ENCODE results near the gene LYVE1. TPM values are rescaled to one million over a fixed set of nuclear protein-coding genes. Genes with fewer than 3 reads are reported as not detected.
"Not testable (repeated sequence)": the region's sequence is repeated elsewhere in the genome, so short reads cannot be mapped to it uniquely, and the experiment has no call there.

LYVE1 gene
- total RNA-seq, 1 donor from 2014 or later = not detected

DNA sequence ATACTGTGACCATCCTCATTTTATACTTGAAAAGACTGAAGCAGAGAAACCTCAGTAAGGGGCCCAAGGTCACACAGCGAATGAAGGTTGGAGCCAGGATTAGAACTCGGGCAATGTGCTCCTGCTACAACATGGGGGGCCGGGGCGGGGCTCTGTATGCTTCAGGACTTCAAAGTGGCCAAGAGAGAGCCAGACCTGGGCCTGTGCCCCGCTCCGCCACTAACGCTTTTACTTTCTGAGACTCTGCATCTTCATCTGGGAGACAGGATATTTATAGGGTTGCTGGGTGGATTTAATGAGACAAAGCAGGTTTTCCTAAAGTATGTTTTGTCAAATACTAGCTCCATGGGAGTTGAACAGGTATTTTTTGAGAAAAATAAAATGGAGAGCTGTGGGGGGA is 33.9 kb upstream of the LYVE1 start:
- no peak for DNase-seq (ENCODE audit: low spot score)
- H3K27ac Mint-ChIP-seq = no peak overlapping the region
- peaks cover 20% of the 10 kb centered on the region for H3K4me1 Mint-ChIP-seq (ENCODE audit: low read depth)
- H3K9me3 Mint-ChIP-seq = no peaks in the 10 kb centered on the region
- H3K4me3 Mint-ChIP-seq = no peak overlapping the region
- H3K36me3 Mint-ChIP-seq (ENCODE audit: low read depth) = no peaks in the 10 kb centered on the region
- peaks cover 8% of the 10 kb centered on the region for H3K27me3 Mint-ChIP-seq (ENCODE audit: insufficient read depth)
- intact Hi-C loops (cut with micrococcal nuclease) = no loop called here

DNA sequence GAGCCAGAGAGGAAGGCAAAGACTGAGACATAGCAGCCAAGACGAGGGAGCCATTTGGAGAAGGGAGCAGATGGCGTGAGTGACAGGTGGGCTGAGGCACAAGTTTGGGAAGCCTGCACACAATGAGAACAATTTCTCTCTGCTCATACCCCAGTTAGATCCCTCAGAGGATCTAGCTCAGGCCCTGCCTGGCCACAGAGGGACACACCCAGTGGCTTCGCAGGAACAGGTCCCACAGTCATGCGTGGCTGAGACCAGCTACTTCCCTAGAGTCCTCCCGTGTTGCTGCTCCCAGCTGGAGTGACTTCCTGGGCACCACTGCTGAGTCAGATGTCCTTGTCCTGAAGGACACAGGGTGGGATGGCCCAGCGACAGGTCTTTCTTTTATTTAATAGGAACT is 33.4 kb upstream of the LYVE1 start:
- H3K4me3 Mint-ChIP-seq = no peak overlapping the region
- DNase-seq (ENCODE audit: low spot score) = no peak
- intact Hi-C loops (cut with micrococcal nuclease) = no loop called here
- H3K4me1 Mint-ChIP-seq (ENCODE audit: low read depth) = peaks cover 19% of the 10 kb centered on the region
- no peak overlapping the region for H3K27ac Mint-ChIP-seq
- H3K9me3 Mint-ChIP-seq = no peaks in the 10 kb centered on the region
- H3K36me3 Mint-ChIP-seq (ENCODE audit: low read depth) = no peaks in the 10 kb centered on the region
- peaks cover 8% of the 10 kb centered on the region for H3K27me3 Mint-ChIP-seq (ENCODE audit: insufficient read depth)

DNA sequence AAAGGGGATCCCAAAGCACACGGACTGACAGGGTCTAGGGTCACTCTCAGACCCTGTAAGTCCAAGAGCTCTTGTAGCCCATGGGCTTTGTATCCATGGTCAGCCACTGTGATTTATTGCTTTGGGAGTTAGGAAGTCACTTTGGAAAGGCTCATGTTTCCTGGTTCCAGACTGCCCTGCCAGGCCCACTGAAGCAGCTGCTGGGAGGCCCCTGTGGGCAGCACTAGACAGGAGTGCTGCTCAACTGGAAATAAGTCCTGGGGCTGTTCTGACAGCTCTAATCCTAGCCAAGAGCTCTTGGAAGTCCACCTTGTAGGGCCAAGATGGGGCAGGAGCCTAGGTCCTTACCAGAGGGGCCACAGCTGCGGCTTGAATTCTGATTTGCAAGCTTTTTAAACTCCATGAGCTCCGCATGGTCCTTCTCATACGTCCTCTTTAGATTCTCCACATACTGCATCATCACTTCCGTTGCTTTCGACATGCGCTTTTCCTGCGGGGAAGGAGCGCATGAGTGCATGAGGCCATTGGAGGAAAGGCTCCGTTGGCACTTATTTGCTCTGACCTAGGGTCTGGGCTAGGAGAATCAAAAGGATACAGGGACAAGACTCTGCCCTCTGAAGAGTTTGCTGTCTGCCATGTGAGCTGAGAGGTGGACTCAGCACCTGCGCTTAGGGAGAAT is 32.2 kb upstream of the LYVE1 start:
- Mint-ChIP-seq H3K36me3 (ENCODE audit: low read depth) (no peaks in the 10 kb centered on the region), H3K27me3 (ENCODE audit: insufficient read depth) (peaks cover 8% of the 10 kb centered on the region), H3K4me3 (no peak overlapping the region), H3K4me1 (ENCODE audit: low read depth) (peaks cover 8% of the 10 kb centered on the region), H3K9me3 (no peaks in the 10 kb centered on the region), H3K27ac (no peak overlapping the region)
- intact Hi-C loops (cut with micrococcal nuclease) = no loop called here
- no peak for DNase-seq (ENCODE audit: low spot score)

DNA sequence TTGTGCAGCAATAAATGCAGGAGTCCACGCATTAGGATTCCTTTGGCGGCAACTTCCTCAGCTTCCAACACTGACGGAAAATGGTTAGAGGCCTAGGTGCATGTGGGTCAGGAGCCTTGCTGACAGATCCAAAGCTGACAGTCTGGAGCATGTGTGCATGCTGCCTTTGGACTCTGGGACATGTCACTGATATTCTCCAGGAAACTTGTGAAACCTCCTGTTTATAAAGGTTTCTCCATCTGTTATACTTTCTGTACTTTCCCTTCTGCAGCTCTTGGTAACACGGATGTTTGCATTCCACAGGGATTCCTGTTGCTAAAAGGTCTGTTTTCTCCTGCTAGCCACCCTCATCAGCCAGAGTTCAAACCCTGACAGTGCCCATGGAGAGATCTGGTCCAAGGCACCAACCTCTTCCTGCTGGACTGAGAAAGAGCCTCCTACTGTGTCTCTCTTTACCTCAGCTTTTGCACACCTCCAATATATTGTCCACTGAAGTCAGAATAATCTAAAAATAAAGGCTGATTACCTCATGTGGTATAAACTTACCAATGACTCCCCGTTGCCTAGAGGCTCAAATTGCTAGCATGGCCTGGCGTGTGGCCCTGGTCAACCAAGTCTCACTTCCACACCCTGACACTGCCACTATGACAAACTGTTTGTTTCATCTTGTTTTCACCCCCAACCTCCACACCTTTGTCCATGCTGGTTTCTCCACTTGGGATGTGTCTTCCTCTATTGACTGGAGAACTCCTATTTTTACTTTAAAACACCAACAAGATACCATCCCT is 31.1 kb upstream of the LYVE1 start:
- Mint-ChIP-seq H3K4me1 (ENCODE audit: low read depth) (peaks cover 3% of the 10 kb centered on the region), H3K27me3 (ENCODE audit: insufficient read depth) (peaks cover 6% of the 10 kb centered on the region), H3K9me3 (no peaks in the 10 kb centered on the region), H3K4me3 (no peak overlapping the region), H3K36me3 (ENCODE audit: low read depth) (no peaks in the 10 kb centered on the region), H3K27ac (no peak overlapping the region)
- intact Hi-C loops (cut with micrococcal nuclease) = no loop called here
- no peak for DNase-seq (ENCODE audit: low spot score)

- Mint-ChIP-seq H3K27ac (no peak overlapping the region), H3K36me3 (ENCODE audit: low read depth) (no peaks in the 10 kb centered on the region), H3K9me3 (no peaks in the 10 kb centered on the region), H3K4me1 (ENCODE audit: low read depth) (no peaks in the 10 kb centered on the region), H3K4me3 (no peak overlapping the region), H3K27me3 (ENCODE audit: insufficient read depth) (peaks cover 6% of the 10 kb centered on the region)
- DNase-seq (ENCODE audit: low spot score) = no peak
- intact Hi-C loops (cut with micrococcal nuclease) = no loop called here
Measured at GRCh38 chr11:10598816-10599215, 30.4 kb upstream of the LYVE1 start.

DNA sequence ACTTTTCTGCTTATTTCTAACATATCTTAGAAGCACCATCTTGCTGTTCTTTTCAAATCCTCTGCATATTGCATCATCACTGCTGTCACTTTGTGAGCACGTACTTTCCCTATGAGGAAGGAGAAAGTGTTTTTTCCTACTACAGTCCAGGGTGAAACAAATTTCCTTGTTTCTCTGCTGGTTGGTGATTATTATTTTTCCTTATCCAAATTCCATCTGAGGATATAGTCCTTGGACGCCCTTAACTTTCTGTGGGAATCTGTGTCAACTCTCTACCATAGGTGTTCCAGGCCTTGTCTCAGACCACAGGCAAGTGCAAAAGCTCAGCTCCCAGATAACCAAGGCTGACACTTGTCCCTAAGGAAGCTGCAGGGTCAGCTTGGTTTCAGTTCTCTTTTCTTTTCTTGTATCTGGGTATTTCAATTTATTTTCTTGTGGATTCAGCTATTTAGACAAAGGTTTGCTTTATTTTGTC is 29.4 kb upstream of the LYVE1 start:
- Mint-ChIP-seq H3K27me3 (ENCODE audit: insufficient read depth) (peaks cover 6% of the 10 kb centered on the region), H3K4me1 (ENCODE audit: low read depth) (no peaks in the 10 kb centered on the region), H3K27ac (no peak overlapping the region), H3K36me3 (ENCODE audit: low read depth) (no peaks in the 10 kb centered on the region), H3K9me3 (no peaks in the 10 kb centered on the region), H3K4me3 (no peak overlapping the region)
- DNase-seq (ENCODE audit: low spot score) = no peak
- intact Hi-C loops (cut with micrococcal nuclease) = no loop called here

DNA sequence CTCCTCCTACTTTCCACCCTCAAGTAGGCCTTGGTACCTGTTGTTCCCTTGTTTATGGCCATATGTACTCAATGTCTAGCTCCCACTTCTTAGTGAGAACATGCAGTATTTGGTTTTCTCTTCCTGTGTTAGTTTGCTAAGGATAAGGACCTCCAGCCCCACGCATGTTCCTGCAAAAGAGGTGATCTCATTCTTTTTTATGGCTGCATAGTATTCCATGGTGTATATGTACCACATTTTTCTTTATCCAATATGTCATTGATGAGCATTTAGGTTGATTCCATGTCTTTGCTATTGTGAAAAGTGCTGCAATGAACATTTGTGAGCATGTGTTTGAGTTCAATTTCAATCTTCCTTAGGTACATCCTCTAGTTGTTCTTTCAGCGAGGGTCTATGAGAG is 27.4 kb upstream of the LYVE1 start:
- DNase-seq (ENCODE audit: low spot score); H3K4me1 Mint-ChIP-seq (ENCODE audit: low read depth); H3K27me3 Mint-ChIP-seq (ENCODE audit: insufficient read depth); H3K4me3 Mint-ChIP-seq; H3K27ac Mint-ChIP-seq; H3K36me3 Mint-ChIP-seq (ENCODE audit: low read depth); intact Hi-C loops (cut with micrococcal nuclease); H3K9me3 Mint-ChIP-seq: not testable (repeated sequence)

DNA sequence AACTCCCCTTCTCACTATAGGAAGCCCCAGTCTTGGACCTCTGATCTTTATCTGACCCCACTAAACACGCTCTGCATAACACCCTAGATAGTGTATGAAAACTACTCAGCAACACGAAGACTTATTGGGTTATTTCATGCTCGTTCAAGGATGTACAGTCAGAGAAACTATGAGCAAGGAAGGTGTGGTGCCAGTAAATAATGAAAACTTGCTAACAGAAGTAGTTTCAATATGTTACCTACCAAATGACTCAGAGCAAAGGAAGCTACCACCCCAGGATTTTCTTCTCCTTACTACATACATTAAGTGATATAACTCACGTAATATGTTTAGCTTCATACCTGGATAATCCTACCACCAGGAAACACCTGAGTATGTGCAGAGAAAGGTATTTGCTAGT is 25.9 kb upstream of the LYVE1 start:
- Mint-ChIP-seq H3K4me3 (no peak overlapping the region), H3K27ac (no peak overlapping the region), H3K9me3 (no peaks in the 10 kb centered on the region), H3K4me1 (ENCODE audit: low read depth) (peaks cover 5% of the 10 kb centered on the region), H3K27me3 (ENCODE audit: insufficient read depth) (peaks cover 6% of the 10 kb centered on the region), H3K36me3 (ENCODE audit: low read depth) (no peaks in the 10 kb centered on the region)
- intact Hi-C loops (cut with micrococcal nuclease) = no loop called here
- no peak for DNase-seq (ENCODE audit: low spot score)

- Mint-ChIP-seq H3K9me3 (no peaks in the 10 kb centered on the region), H3K4me1 (ENCODE audit: low read depth) (peaks cover 14% of the 10 kb centered on the region), H3K27ac (no peak overlapping the region), H3K36me3 (ENCODE audit: low read depth) (no peaks in the 10 kb centered on the region), H3K27me3 (ENCODE audit: insufficient read depth) (no peaks in the 10 kb centered on the region), H3K4me3 (no peak overlapping the region)
- intact Hi-C loops (cut with micrococcal nuclease) = no loop called here
- no peak for DNase-seq (ENCODE audit: low spot score)
Measured at GRCh38 chr11:10592331-10592730, 23.9 kb upstream of the LYVE1 start.

GRCh38 chr11:10591741-10592140 is 23.3 kb upstream of the LYVE1 start:
- H3K27me3 Mint-ChIP-seq (ENCODE audit: insufficient read depth) = no peaks in the 10 kb centered on the region
- no peak overlapping the region for H3K4me3 Mint-ChIP-seq
- H3K36me3 Mint-ChIP-seq (ENCODE audit: low read depth) = no peaks in the 10 kb centered on the region
- no peak overlapping the region for H3K27ac Mint-ChIP-seq
- peaks cover 17% of the 10 kb centered on the region for H3K4me1 Mint-ChIP-seq (ENCODE audit: low read depth)
- DNase-seq (ENCODE audit: low spot score) = no peak
- no peaks in the 10 kb centered on the region for H3K9me3 Mint-ChIP-seq
- intact Hi-C loops (cut with micrococcal nuclease) = no loop called here

GRCh38 chr11:10590218-10590915 is 21.9 kb upstream of the LYVE1 start:
- H3K27me3 Mint-ChIP-seq (ENCODE audit: insufficient read depth) = peaks cover under 1% of the 10 kb centered on the region
- no peak overlapping the region for H3K4me3 Mint-ChIP-seq
- intact Hi-C loops (cut with micrococcal nuclease) = no loop called here
- H3K27ac Mint-ChIP-seq = no peak overlapping the region
- H3K4me1 Mint-ChIP-seq (ENCODE audit: low read depth) = peaks cover 17% of the 10 kb centered on the region
- no peaks in the 10 kb centered on the region for H3K9me3 Mint-ChIP-seq
- DNase-seq (ENCODE audit: low spot score) = no peak
- H3K36me3 Mint-ChIP-seq (ENCODE audit: low read depth) = no peaks in the 10 kb centered on the region

- no peak for DNase-seq (ENCODE audit: low spot score)
- H3K27ac Mint-ChIP-seq = no peak overlapping the region
- H3K27me3 Mint-ChIP-seq (ENCODE audit: insufficient read depth) = peaks cover 4% of the 10 kb centered on the region
- intact Hi-C loops (cut with micrococcal nuclease) = no loop called here
- no peak overlapping the region for H3K4me3 Mint-ChIP-seq
- H3K9me3 Mint-ChIP-seq = no peaks in the 10 kb centered on the region
- no peaks in the 10 kb centered on the region for H3K36me3 Mint-ChIP-seq (ENCODE audit: low read depth)
- H3K4me1 Mint-ChIP-seq (ENCODE audit: low read depth) = peaks cover 17% of the 10 kb centered on the region
Measured at GRCh38 chr11:10588904-10589303, 20.4 kb upstream of the LYVE1 start.

- no peak overlapping the region for H3K27ac Mint-ChIP-seq
- no peak for DNase-seq (ENCODE audit: low spot score)
- no peak overlapping the region for H3K4me3 Mint-ChIP-seq
- H3K4me1 Mint-ChIP-seq (ENCODE audit: low read depth) = peaks cover 17% of the 10 kb centered on the region
- no peaks in the 10 kb centered on the region for H3K36me3 Mint-ChIP-seq (ENCODE audit: low read depth)
- H3K27me3 Mint-ChIP-seq (ENCODE audit: insufficient read depth) = peaks cover 10% of the 10 kb centered on the region
- intact Hi-C loops (cut with micrococcal nuclease) = no loop called here
- H3K9me3 Mint-ChIP-seq = no peaks in the 10 kb centered on the region
Measured at GRCh38 chr11:10587995-10588394, 19.5 kb upstream of the LYVE1 start.
